MCF 10A (cell line): ENCODE results near the gene LRRTM1. TPM values are rescaled to one million over a fixed set of nuclear protein-coding genes. Genes with fewer than 3 reads are reported as not detected.

Experiments used
- BruUV-seq: library from RNA; stranded (reverse); fragments of 400-500 nt; replicated peaks from 2 replicates; lab custom pipeline; 2021; lab: Mats Ljungman, UMichigan
- CTCF ChIA-PET: fragments of 300-600 bp; sonication (Branson Sonifier 250); formaldehyde crosslinking; extraction: SDS; loops from one replicate; lab custom pipeline; 2021; ENCODE audit warnings: antibody characterized with exemption, inconsistent platforms; lab: Yijun Ruan, JAX
- POLR2A ChIA-PET: fragments of 300-600, 350-650 bp; sonication (Branson Sonifier 250); formaldehyde crosslinking; extraction: SDS; loops from one replicate; lab custom pipeline; 2020; ENCODE audit warnings: antibody characterized with exemption, inconsistent platforms; lab: Yijun Ruan, JAX
- DNase-seq: peaks from one replicate; pipeline ENCODE4 v3.0.0-alpha.2; 2018; ENCODE audit not compliant: unreplicated experiment
- H3K27ac Mint-ChIP-seq: one replicate; pipeline ENCODE4 v1.8.0; 2022; ENCODE audit warnings: mild to moderate bottlenecking, low read depth, mixed read lengths; ENCODE audit not compliant: unreplicated experiment
- H3K27me3 Mint-ChIP-seq: one replicate; pipeline ENCODE4 v1.8.0; 2022; ENCODE audit warnings: mixed read lengths; ENCODE audit not compliant: insufficient read depth, unreplicated experiment
- H3K36me3 Mint-ChIP-seq: one replicate; pipeline ENCODE4 v1.8.0; 2022; ENCODE audit warnings: mild to moderate bottlenecking, moderate library complexity, mixed read lengths; ENCODE audit not compliant: insufficient read depth, unreplicated experiment
- H3K4me1 Mint-ChIP-seq: one replicate; pipeline ENCODE4 v1.8.0; 2022; ENCODE audit warnings: mixed read lengths; ENCODE audit not compliant: insufficient read depth, unreplicated experiment
- H3K4me3 Mint-ChIP-seq: one replicate; pipeline ENCODE4 v1.8.0; 2022; ENCODE audit warnings: mild to moderate bottlenecking, moderate library complexity, mixed read lengths; ENCODE audit not compliant: unreplicated experiment
- H3K9me3 Mint-ChIP-seq: one replicate; pipeline ENCODE4 v1.8.0; 2022; ENCODE audit warnings: mixed read lengths; ENCODE audit not compliant: unreplicated experiment
- CTCF ChIP-seq: fragments of 200-600 bp; IDR thresholded peaks from one replicate; pipeline ENCODE4 v1.8.0; 2022; ENCODE audit warnings: antibody characterized with exemption, mild to moderate bottlenecking; ENCODE audit not compliant: unreplicated experiment
- intact Hi-C: fragments of 100-400 bp; cut with micrococcal nuclease; formaldehyde crosslinking; loops from 2 replicates; pipeline ENCODE4 v1.14.1; 2022
- total RNA-seq: library from RNA; stranded (reverse); gene quantifications from 2 replicates; pipeline ENCODE4 v1.2.3, GENCODE V29; 2022

LRRTM1 gene
- total RNA-seq, 1 experiment from 2014 or later, result not detected

GRCh38 chr2:80348078-80348477, 43.5 kb upstream of the LRRTM1 start:
- no peaks in the 10 kb centered on the region for H3K4me1 Mint-ChIP-seq
- ChIA-PET CTCF (interaction anchor here (0.6 to 1.4 kb wide), 2 partner anchors 20 to 152 kb away, joined by 5 to 6 read pairs; no protein-coding TSS in a partner anchor), POLR2A (no interaction called here)

GRCh38 chr2:80340022-80340421, 35.5 kb upstream of the LRRTM1 start:
- no peak overlapping the region for H3K27ac Mint-ChIP-seq
- TF ChIP-seq CTCF, result no peak
- H3K36me3 Mint-ChIP-seq, result no peaks in the 10 kb centered on the region
- CTCF ChIA-PET, result interaction anchor here (1.0 kb wide), 1 partner anchor 266 kb away, joined by 3 read pairs; no protein-coding TSS in a partner anchor
- no peaks in the 10 kb centered on the region for H3K27me3 Mint-ChIP-seq
- POLR2A ChIA-PET, result no interaction called here
- intact Hi-C loops, result no loop called here
- no peak overlapping the region for H3K4me3 Mint-ChIP-seq
- no peaks in the 10 kb centered on the region for H3K9me3 Mint-ChIP-seq
- BruUV-seq, result no TSS peak
- H3K4me1 Mint-ChIP-seq, result no peaks in the 10 kb centered on the region
- DNase-seq, result no peak

More at GRCh38 chr2:80348078-80348477, 43.5 kb upstream of the LRRTM1 start:
- intact Hi-C loops, result no loop called here
- Mint-ChIP-seq H3K27ac (no peak overlapping the region), H3K27me3 (no peaks in the 10 kb centered on the region), H3K36me3 (no peaks in the 10 kb centered on the region), H3K4me3 (no peak overlapping the region), H3K9me3 (no peaks in the 10 kb centered on the region)
- TF ChIP-seq CTCF, result no peak
- BruUV-seq, result no TSS peak
- DNase-seq, result no peak

GRCh38 chr2:80338794-80339193, 34.2 kb upstream of the LRRTM1 start:
- DNase-seq, result no peak
- Mint-ChIP-seq H3K36me3 (no peaks in the 10 kb centered on the region), H3K27me3 (no peaks in the 10 kb centered on the region), H3K4me3 (no peak overlapping the region), H3K27ac (no peak overlapping the region), H3K9me3 (no peaks in the 10 kb centered on the region), H3K4me1 (no peaks in the 10 kb centered on the region)
- intact Hi-C loops, result no loop called here
- ChIA-PET POLR2A (interaction anchor here (0.6 kb wide), 1 partner anchor 212 kb away, joined by 3 read pairs; no protein-coding TSS in a partner anchor), CTCF (interaction anchor here (0.5 to 1.4 kb wide), 2 partner anchors 13 to 558 kb away, joined by 5 to 6 read pairs; no protein-coding TSS in a partner anchor)
- no peak for TF ChIP-seq CTCF
- no TSS peak for BruUV-seq

- Mint-ChIP-seq H3K27me3 (no peaks in the 10 kb centered on the region), H3K4me3 (no peak overlapping the region), H3K4me1 (no peaks in the 10 kb centered on the region), H3K36me3 (no peaks in the 10 kb centered on the region), H3K9me3 (no peaks in the 10 kb centered on the region), H3K27ac (no peak overlapping the region)
- intact Hi-C loops, result no loop called here
- no peak for DNase-seq
- ChIA-PET POLR2A (no interaction called here), CTCF (interaction anchor here (1.4 kb wide), 1 partner anchor 8 kb away, joined by 4 read pairs; no protein-coding TSS in a partner anchor)
- TF ChIP-seq CTCF, result no peak
- no TSS peak for BruUV-seq
These were observed 30.9 kb upstream of the LRRTM1 start for GRCh38 chr2:80335411-80335810.
